ENCODE results near the gene WBP1L. TPM values are rescaled to one million over a fixed set of nuclear protein-coding genes. Genes with fewer than 3 reads are reported as not detected.
A peak's percentile ranks its signal among the peaks of the same experiment; 100 is the strongest.
"Not testable (repeated sequence)": the region's sequence is repeated elsewhere in the genome, so short reads cannot be mapped to it uniquely, and the experiment has no call there.

WBP1L gene
- total RNA-seq, 2 experiments from 2014 or later: 11.8 to 12.0 TPM

DNA sequence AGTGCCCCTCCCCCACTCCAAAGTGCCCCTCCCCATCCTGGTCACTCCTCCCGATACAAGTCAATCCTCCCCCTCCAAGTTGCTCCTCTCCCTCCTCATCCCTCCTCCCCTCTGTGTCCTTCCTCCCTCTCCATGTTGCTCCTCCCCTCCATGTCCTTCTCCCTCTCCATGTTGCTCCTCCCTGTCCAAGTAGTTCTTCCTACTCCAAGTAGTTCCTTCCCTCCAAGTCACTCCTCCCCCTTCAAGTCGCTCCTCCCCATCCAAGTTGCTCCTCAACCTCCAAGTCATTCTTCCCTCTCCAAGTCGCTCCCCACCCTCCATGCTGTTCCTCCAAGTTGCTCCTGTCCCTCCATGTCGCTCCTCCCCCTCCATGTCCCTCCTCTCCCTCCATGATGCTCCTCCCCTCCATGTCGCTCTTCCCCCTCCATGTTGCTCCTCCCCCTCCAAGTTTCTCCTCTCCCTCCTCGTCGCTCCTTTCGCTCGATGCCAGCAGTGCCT is 8.6 kb upstream of the WBP1L start:
- H3K4me1 Mint-ChIP-seq: no peaks in the 10 kb centered on the region
- no peaks in the 10 kb centered on the region for H3K27me3 Mint-ChIP-seq
- H3K9me3 Mint-ChIP-seq: no peaks in the 10 kb centered on the region
- H3K27ac Mint-ChIP-seq: no peak overlapping the region
- no peak for DNase-seq
- H3K36me3 Mint-ChIP-seq: peaks cover 5% of the 10 kb centered on the region
- H3K4me3 Mint-ChIP-seq: no peak overlapping the region

DNA sequence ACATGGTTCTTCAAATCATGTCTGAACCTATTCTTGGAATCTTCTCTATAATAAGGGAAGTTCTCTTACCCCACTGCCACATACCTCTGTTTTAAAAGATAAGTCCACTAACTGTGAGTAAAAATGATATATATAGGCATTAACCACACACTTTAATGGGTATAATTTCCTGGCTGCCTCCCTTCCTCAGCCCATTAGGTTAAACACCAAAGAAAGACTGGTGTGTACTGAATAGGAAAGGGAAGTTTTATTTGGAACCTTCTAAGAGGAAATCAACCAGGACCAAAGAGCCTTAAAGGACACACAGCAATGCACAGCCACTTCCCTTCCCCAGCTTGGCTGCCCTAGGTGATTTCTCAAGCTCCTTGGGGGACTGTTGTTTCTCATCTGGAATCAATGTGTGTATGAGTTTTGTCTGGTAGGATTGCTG is 5.0 kb upstream of the WBP1L start:
- H3K9me3 Mint-ChIP-seq: peaks cover 5% of the 10 kb centered on the region
- no peak for DNase-seq
- H3K27ac Mint-ChIP-seq: peak overlapping the region; percentile 35
- no peaks in the 10 kb centered on the region for H3K27me3 Mint-ChIP-seq
- H3K4me1 Mint-ChIP-seq: peaks cover 5% of the 10 kb centered on the region
- H3K36me3 Mint-ChIP-seq: peaks cover 8% of the 10 kb centered on the region
- H3K4me3 Mint-ChIP-seq: no peak overlapping the region

DNA sequence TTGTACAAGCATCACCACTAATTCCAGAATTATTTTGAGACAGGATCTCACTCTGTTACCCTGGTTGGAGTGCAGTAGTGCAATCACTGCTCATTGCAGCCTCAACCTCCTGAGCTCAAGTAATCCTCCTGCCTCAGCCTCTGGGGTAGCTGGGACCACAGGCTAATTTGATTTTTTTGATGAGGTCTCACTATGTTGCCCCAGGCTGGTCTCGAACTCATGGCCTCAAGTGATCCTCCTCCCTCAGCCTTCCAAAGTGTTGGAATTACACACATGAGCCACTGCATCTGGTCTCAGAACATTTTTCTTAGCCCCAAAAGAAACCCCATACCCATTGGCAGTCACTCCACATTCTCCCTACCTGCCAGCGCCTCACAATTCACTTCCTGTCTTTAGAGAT is 3.5 kb upstream of the WBP1L start:
- Mint-ChIP-seq H3K27me3 (no peaks in the 10 kb centered on the region), H3K36me3 (peaks cover 5% of the 10 kb centered on the region), H3K4me1 (peaks cover 11% of the 10 kb centered on the region), H3K4me3 (no peak overlapping the region), H3K27ac (no peak overlapping the region), H3K9me3 (peaks cover 5% of the 10 kb centered on the region)
- DNase-seq: no peak

DNA sequence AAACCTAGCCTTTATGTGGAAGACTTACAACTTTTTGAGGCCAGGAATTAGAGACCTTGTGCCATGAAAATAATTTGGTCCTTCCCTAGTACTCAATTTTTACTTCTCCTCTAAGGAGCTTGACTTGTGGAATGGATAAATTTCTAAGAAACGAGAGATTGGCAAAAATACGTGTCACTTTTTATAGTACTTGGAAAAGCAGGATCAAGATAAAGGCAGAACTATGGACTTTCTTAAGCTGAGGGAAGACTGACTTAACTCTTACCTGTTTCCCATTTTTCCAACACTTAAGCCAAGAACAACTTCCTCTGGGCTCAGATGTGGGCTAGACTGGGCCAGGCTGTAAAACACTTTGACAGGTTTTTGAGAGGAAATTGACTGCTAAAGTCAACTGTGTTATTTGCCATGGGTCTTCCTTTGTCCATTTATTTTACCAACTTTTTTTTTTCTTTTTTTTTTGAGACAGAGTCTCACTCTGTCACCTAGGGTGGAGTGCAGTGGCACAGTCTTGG is 2.0 kb upstream of the WBP1L start:
- Mint-ChIP-seq H3K27me3 (no peaks in the 10 kb centered on the region), H3K4me3 (no peak overlapping the region), H3K36me3 (peaks cover 5% of the 10 kb centered on the region), H3K4me1 (peaks cover 22% of the 10 kb centered on the region), H3K27ac (no peak overlapping the region), H3K9me3 (peaks cover 5% of the 10 kb centered on the region)
- DNase-seq: no peak

DNA sequence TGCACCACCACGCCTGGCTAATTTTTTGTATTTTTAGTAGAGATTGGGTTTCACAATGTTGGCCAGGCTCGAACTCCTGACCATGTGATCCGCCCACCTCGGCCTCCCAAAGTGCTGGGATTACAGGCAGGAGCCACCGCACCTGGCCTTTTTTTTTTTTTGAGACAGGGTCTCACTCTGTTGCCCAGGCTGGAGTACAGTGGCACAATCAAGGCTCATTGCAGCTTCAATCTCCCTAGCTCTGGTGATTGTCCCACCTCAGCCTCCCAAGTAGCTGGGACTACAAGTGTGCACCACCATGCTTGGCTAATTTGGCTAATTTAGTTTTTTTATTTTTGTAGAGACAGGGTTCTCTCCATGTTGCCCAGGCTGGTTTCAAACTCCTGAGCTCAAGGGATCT is 1.4 kb upstream of the WBP1L start:
- H3K9me3 Mint-ChIP-seq, H3K36me3 Mint-ChIP-seq, H3K4me3 Mint-ChIP-seq, DNase-seq, H3K27me3 Mint-ChIP-seq, H3K27ac Mint-ChIP-seq: not testable (repeated sequence)
- H3K4me1 Mint-ChIP-seq: peaks cover 25% of the 10 kb centered on the region

DNA sequence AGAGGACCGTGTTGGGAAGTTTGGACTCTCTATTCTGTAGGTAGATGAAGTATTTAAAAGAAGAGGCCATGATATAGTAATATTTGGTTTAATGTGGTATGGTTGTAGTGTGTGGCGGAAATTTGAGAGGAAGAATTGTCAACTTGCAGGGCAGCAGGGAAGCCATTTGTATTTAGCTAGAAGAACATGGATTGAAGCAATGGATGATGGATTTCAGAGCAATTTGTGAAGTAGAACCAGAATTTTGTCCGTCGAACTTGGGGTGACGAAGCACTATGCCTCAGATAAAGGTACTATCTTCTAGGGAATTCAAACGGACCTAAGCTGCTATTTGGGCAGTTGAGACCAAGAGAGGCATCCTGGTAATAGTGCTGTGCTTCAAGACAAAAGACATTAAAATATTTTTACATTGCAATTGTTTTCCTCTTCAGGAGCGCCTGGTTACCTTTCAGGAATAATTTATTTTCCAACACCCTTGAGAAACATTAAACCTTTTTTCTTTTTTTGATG is 615 bp upstream of the WBP1L start:
- peak overlapping the region; percentile 90 for H3K27ac Mint-ChIP-seq
- no peak for DNase-seq
- H3K36me3 Mint-ChIP-seq: peaks cover 5% of the 10 kb centered on the region
- peaks cover 25% of the 10 kb centered on the region for H3K4me1 Mint-ChIP-seq
- H3K9me3 Mint-ChIP-seq: peaks cover 5% of the 10 kb centered on the region
- no peaks in the 10 kb centered on the region for H3K27me3 Mint-ChIP-seq
- H3K4me3 Mint-ChIP-seq: peak overlapping the region; percentile 96

DNA sequence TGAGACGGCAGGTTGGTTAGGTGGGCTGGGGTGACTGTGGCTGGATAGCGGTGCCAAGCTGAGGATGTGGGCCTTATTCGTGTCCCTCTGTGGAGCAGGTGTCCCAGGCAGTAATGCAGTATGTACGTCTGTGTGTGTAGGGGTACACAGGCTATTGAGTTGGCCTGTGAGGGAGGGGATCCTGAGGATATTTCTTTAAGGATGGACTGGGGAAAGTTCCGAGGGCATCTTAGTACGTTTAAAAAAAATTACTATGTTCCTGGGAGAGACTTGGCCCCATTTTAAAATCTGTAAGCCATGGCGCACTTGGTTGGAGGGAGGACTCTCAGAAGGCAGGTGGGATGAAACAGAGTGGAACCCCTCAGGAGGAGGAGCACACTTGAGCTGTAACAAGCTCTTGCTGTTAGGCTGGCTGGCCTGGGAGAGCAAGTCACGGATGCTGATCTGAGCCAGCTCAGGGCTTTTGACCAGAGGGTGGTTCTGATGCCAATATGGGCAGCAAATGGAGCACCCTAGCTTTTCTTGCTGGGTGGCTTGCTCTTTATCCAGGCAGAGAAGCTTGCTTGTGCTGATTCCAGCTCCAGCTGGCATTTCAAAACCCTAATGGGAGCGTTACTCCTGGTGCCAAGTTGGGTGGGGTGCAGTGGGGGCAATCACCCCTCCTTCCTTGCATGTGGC is 765 bp downstream of the WBP1L start:
- Mint-ChIP-seq H3K27me3 (no peaks in the 10 kb centered on the region), H3K27ac (peak overlapping the region; percentile 90), H3K9me3 (peaks cover 5% of the 10 kb centered on the region), H3K4me3 (peak overlapping the region; percentile 96), H3K4me1 (peaks cover 31% of the 10 kb centered on the region), H3K36me3 (peaks cover 11% of the 10 kb centered on the region)
- peak; percentile 17 for DNase-seq

DNA sequence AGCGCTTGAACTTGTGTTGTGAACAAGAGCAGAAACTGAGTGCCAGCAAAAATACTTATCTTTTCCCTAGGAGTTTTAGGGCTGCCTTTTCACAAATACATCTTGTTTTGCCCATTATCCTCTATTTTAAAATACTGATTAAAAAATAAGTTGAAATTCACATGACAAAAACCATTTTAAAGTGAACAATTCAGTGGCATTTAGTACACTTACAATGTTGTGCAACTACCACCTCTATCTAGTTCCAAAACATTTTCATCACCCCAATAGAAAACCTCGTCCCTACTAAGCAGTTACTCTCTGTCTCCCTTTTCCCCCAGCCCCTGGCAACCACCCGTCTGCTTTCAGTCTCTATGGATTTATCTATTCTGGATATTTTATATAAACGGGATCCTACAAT is 1.4 kb downstream of the WBP1L start:
- no peak overlapping the region for H3K27ac Mint-ChIP-seq
- peaks cover 5% of the 10 kb centered on the region for H3K9me3 Mint-ChIP-seq
- H3K4me3 Mint-ChIP-seq: peak overlapping the region; percentile 96
- peaks cover 11% of the 10 kb centered on the region for H3K36me3 Mint-ChIP-seq
- DNase-seq: no peak
- H3K27me3 Mint-ChIP-seq: no peaks in the 10 kb centered on the region
- peaks cover 31% of the 10 kb centered on the region for H3K4me1 Mint-ChIP-seq

DNA sequence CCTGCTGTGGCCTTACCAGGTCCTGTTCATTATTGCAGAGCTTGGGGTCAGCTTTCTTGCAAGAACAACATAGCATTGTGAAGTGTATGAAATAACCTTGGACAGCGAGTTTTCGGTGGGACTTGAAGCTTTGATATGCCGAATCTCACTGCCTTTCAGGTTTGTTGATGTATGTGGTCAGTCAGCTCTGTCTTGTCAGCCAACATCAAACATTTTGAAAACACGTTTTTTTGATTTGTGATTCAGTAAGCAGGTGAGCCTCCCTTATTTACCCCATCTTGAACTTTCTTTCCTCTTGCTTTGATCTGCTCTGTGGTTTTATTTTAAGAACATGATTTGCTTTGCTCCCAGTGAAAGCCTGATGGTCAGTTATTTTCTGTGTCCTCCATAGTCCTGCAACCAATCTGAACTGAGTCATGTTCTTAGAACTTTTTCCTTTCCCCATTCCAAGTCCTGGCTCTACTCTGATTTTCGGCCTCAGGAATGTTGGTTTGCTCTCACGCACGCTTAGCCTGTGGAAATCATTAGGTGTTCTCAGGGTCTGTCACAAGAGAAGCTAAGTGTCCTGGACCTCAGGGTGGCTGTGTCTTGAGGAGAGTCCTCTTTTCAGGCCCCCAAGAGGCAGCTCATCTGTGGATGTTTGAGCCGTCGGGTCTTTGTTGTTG is 8.7 kb downstream of the WBP1L start:
- Mint-ChIP-seq H3K27me3 (no peaks in the 10 kb centered on the region), H3K4me1 (peaks cover 43% of the 10 kb centered on the region), H3K9me3 (no peaks in the 10 kb centered on the region), H3K27ac (no peak overlapping the region), H3K4me3 (no peak overlapping the region), H3K36me3 (peaks cover 16% of the 10 kb centered on the region)
- DNase-seq: no peak

DNA sequence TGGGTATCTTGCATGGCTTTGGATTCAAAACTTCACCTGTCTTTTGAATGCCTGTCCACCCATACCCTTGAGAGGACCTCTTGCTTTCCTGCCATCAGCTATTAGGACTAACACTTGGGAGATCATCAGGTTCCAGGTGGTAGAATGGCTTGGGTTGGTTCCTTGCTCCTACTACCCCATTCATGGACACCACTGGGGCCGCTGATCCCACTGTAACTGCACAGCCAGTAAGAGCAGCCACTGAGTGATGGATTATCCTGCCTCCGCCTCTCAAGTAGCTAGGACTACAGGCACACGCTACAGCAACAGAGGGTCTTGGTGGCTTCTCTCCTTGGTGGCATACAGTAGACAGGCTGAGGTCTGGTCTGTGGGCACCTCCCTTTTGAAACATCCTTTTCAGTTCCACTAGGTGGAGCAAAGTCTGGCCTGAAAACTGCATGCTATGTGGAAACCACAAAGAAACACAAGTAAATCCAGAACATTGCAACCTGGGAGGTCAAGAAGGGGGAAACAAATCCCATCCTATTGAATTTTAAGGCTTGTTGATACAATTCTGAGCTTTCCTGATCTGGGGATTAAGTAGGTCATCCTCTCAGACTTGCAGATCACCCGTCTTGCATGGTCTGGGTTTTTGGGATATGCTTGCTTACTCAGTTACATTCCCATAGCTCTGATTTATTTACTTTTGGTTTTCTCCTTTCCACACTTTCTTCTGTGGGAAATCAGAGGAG is 9.4 kb downstream of the WBP1L start:
- Mint-ChIP-seq H3K9me3 (no peaks in the 10 kb centered on the region), H3K27me3 (no peaks in the 10 kb centered on the region), H3K4me1 (peaks cover 46% of the 10 kb centered on the region), H3K27ac (no peak overlapping the region), H3K4me3 (no peak overlapping the region), H3K36me3 (peaks cover 16% of the 10 kb centered on the region)
- no peak for DNase-seq

DNA sequence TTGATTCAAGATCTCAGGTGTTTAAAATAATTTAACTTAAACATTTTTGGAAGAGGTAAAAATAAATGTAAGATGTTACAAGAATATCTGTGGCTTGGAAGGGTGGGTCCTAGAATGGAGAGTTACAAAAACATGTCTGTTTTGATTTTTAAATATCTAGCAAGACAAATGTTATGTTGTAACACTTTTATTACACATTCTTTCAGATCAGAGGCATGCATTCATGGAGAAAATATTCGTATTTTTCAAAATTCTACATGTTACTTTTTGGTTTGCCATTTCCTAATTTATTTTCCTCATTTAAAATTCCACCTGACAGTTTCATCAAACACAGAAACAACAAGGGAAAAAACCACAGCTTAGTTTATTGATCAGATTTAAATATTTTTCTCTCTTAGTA is 10.0 kb downstream of the WBP1L start:
- no peaks in the 10 kb centered on the region for H3K9me3 Mint-ChIP-seq
- no peak for DNase-seq
- no peak overlapping the region for H3K27ac Mint-ChIP-seq
- H3K4me1 Mint-ChIP-seq: peaks cover 48% of the 10 kb centered on the region
- no peak overlapping the region for H3K4me3 Mint-ChIP-seq
- H3K36me3 Mint-ChIP-seq: peaks cover 10% of the 10 kb centered on the region
- H3K27me3 Mint-ChIP-seq: no peaks in the 10 kb centered on the region

DNA sequence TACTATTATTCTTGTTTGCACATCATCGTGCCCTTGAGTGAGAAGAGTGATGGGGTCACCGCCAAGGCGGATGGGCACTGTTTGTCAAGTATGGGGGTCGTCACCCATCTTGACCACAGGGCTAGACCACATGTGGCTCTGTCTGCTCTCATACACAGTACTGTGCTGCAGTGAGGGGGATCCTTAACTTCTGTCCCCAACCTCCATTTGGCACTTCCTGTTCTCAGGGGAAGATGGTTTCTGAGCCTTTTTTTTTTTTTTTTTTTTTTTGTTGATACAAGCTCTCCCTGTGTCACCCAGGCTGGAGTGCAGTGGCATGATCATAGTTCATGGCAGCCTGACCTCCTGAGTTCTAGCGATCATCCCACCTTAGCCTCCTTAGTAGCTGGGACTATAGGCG is 13.6 kb downstream of the WBP1L start:
- no peak overlapping the region for H3K4me3 Mint-ChIP-seq
- H3K4me1 Mint-ChIP-seq: peaks cover 44% of the 10 kb centered on the region
- no peaks in the 10 kb centered on the region for H3K27me3 Mint-ChIP-seq
- H3K36me3 Mint-ChIP-seq: peaks cover 16% of the 10 kb centered on the region
- DNase-seq: no peak
- H3K27ac Mint-ChIP-seq: no peak overlapping the region
- H3K9me3 Mint-ChIP-seq: peaks cover 2% of the 10 kb centered on the region

DNA sequence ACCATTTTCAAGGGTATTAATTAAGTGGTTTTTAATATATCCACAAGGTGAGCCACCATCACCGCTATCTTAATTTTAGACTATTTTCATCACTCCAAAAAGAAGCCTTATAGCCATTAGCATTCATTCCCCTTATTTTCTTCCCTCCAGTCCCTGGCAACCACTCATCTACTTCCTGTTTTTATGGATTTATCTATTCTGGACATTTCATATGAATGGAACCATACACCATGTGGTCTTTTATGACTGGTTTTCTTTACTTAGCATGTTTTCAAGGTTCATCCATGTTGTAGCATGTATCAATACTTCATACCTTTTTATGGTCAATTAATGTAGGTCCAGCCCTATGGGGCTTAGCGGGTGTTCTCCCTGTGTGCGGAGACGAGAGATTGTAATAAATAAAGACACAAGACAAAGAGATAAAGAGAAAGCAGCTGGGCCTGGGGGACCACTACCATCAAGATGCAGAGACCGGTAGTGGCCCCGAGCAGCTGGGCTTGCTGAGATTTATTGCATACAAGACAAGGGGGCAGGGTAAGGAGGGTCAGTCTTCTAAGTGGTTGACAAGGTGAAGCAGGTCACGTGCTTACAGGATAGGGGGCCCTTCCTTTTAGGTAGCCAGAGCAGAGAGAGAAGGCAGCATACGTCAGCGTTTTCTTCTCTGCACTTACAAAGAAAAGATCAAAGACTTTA is 14.6 kb downstream of the WBP1L start:
- Mint-ChIP-seq H3K27ac (peak overlapping the region; percentile 47), H3K4me1 (peaks cover 33% of the 10 kb centered on the region), H3K36me3 (peaks cover 17% of the 10 kb centered on the region), H3K27me3 (no peaks in the 10 kb centered on the region), H3K4me3 (no peak overlapping the region), H3K9me3 (peaks cover 2% of the 10 kb centered on the region)
- DNase-seq: no peak

DNA sequence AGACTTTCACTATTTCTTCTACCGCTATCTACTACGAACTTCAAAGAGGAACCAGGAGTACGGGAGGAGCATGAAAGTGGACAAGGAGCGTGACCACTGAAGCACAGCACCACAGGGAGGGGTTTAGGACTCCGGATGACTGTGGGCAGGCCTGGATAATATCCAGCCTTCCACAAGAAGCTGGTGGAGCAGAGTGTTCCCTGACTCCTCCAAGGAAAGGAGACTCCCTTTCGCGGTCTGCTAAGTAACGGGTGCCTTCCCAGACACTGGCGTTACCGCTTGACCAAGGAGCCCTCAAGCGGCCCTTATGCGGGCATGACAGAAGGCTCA is 15.2 kb downstream of the WBP1L start:
- DNase-seq, H3K4me3 Mint-ChIP-seq, H3K9me3 Mint-ChIP-seq, H3K27me3 Mint-ChIP-seq: not testable (repeated sequence)
- Mint-ChIP-seq H3K36me3 (peaks cover 20% of the 10 kb centered on the region), H3K4me1 (peaks cover 30% of the 10 kb centered on the region), H3K27ac (peak overlapping the region; percentile 47)

Data from activated naive CD8-positive, alpha-beta T cell treated with anti-CD3 and anti-CD28 coated beads for 36 hours (primary cell).